Psoas muscle (tissue), 8 donors: Measurements from ENCODE around the gene IGSF9. TPM values are rescaled to one million over a fixed set of nuclear protein-coding genes. Genes with fewer than 3 reads are reported as not detected.

Experiments
- ATAC-seq, 4 donors: fragments of 200-7000 bp; cut with Tn5 transposase; one replicate each; pipeline ENCODE4 v1.9.1; 2020; ENCODE audit warnings: moderate library complexity in 3 of 4, mild to moderate bottlenecking in 2 of 4
- DNase-seq, 2 donors: peaks; one replicate each; pipeline ENCODE4 v3.0.0-alpha.2; 2020
- H3K27ac ChIP-seq: fragments of 200-600 bp; one replicate; pipeline ENCODE4 v1.8.0; 2022
- H3K27me3 ChIP-seq, 3 donors: fragments of 200-600 bp in 1 of 3; one replicate each; pipeline versions ENCODE4 v1.6.1 to v1.8.0; 2013 to 2022; ENCODE audit warnings: low read length in 2 of 3, mild to moderate bottlenecking in 2 of 3, moderate library complexity in 1 of 3; ENCODE audit not compliant: insufficient read depth in 3 of 3
- H3K36me3 ChIP-seq, 2 donors: fragments of 200-600 bp in 1 of 2; one replicate each; pipeline versions ENCODE4 v1.6.1 to v1.8.0; 2013 to 2022; ENCODE audit warnings: low read depth in 1 of 2, mild to moderate bottlenecking in 1 of 2, moderate library complexity in 1 of 2; ENCODE audit not compliant: insufficient read depth in 1 of 2
- H3K4me1 ChIP-seq: fragments of 200-600 bp; one replicate; pipeline ENCODE4 v1.8.0; 2022
- H3K4me3 ChIP-seq: fragments of 200-600 bp; one replicate; pipeline ENCODE4 v1.8.0; 2022; ENCODE audit warnings: mild to moderate bottlenecking
- H3K9me3 ChIP-seq: fragments of 200-600 bp; one replicate; pipeline ENCODE4 v1.8.0; 2022
- CTCF ChIP-seq: fragments of 200-600 bp; IDR thresholded peaks from one replicate; pipeline ENCODE4 v1.8.0; 2022; ENCODE audit warnings: antibody characterized with exemption
- WGBS, 3 donors: extraction: QIAGEN DNeasy Blood & Tissue Kit; methylation state at CpG; one replicate each; pipeline versions ENCODE4 v1.1.6 to v1.1.7; 2013; 5-methylcytosine and 5-hydroxymethylcytosine counted together
- intact Hi-C, 2 donors: fragments of 100-400 bp; cut with DNase I; formaldehyde crosslinking; loops; one replicate each; pipeline versions ENCODE4 v1.11.0 to v1.14.2; 2022
- polyA plus RNA-seq, 3 donors: library from polyadenylated mRNA; stranded (reverse); fragments of 200-250 nt; gene quantifications; one replicate each; pipeline ENCODE4 v1.2.3, GENCODE V29; 2013
- total RNA-seq, 4 donors: library from RNA; stranded (reverse); fragmentation: NEBNext Ultra II Directional in 2 of 4; extraction: Animal tissue kit (Norgen Biotek cat#: 25700) in 2 of 4; gene quantifications; one replicate each; pipeline versions ENCODE4 v1.2.1 to v1.2.4, GENCODE V29; 2021 to 2023
- donor health status: healthy with polysubstance abuse.
- donor health status: DM: no; HTN: no; CAD: no; lungs with moderate emphysema.
- donor health status: Bipolar disorder and iron deficiency.
- donor health status: healthy.
- donor health status: DM: yes; HTN: yes; CAD: no.
- donor health status: DM: no; HTN: no; CAD: no.
- donor health status: DM: no; HTN: no; CAD: no.
- donor health status: DM: yes; HTN: yes; CAD: no.

Gene IGSF9
- total and polyA plus RNA-seq, 7 donors, result 0.01 TPM; not detected in 5

DNA sequence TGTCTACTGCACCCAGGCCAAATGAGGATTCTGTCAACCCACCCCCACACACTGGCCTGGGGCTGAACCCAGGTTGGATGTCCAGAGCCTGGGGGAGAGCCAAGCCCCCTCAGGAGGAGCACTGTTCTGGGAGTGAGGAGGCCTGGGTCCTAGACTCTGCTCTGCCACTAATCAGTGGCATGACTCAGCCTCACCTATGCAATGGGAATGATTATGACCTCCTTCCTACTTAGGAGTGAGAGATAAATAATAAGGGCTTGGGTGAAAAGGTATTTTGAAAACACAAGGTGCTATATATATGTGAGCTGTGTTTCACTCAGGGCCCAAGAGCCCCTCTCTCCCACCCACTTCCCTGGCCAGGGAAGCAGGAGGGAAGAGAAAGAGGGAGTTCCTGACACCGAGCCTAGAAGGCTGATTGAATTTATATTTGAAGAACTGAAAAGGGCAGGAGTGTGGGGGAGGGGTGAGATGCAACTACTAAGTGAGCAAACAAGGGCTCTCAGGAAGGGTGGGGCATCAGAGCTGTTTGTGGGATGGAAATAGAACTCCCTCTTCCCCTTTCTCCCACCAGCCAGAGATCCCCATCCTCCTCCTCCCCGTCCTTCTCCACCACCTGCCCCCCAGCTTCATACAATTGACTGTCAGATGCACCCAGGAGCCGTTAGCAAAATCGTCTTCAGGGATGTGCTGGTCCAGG, 8.2 kb downstream of the IGSF9 start:
- Histone ChIP-seq H3K4me1 (no peaks in the 10 kb centered on the region), H3K9me3 (no peaks in the 10 kb centered on the region), H3K36me3 (no peaks in the 10 kb centered on the region), H3K4me3 (no peak overlapping the region), H3K27ac (no peak overlapping the region), H3K27me3 (peaks cover 0 to 11% (median 4%) of the 10 kb centered on the region in 3 donors)
- ATAC-seq (peak in 1 of 4 donors; percentile 17), DNase-seq (no peak)
- intact Hi-C loops, result loop anchor here in 1 of 2 donors (2.0 kb wide), 1 partner anchor 70 kb away; no protein-coding TSS in a partner anchor
- WGBS, 3 donors, result 36 to 60% (median 49%) methylated on average over 3 to 4 of the region's 4 CpGs
- no peak for TF ChIP-seq CTCF

GRCh38 chr1:159936273-159936904, 9.0 kb downstream of the IGSF9 start:
- peaks cover 0 to 5% (median 2%) of the 10 kb centered on the region in 3 donors for H3K27me3 ChIP-seq

GRCh38 chr1:159935719-159936272, 9.6 kb downstream of the IGSF9 start:
- Histone ChIP-seq H3K4me1 (no peaks in the 10 kb centered on the region), H3K4me3 (no peak overlapping the region), H3K27me3 (peaks cover 0 to 5% (median under 1%) of the 10 kb centered on the region in 3 donors), H3K36me3 (no peaks in the 10 kb centered on the region), H3K9me3 (no peaks in the 10 kb centered on the region), H3K27ac (no peak overlapping the region)
- DNase-seq, result no peak
- intact Hi-C loops, result loop anchor here (1.0 to 2.0 kb wide), 2 partner anchors 71 to 73 kb away; no protein-coding TSS in a partner anchor
- no peak for TF ChIP-seq CTCF
- ATAC-seq, result no peak
- 59 to 70% (median 64%) methylated on average over 4 of the region's 4 CpGs for WGBS, 3 donors

More at GRCh38 chr1:159936273-159936904, 9.0 kb downstream of the IGSF9 start:
- Histone ChIP-seq H3K4me1 (no peaks in the 10 kb centered on the region), H3K4me3 (no peak overlapping the region), H3K27ac (no peak overlapping the region), H3K36me3 (no peaks in the 10 kb centered on the region), H3K9me3 (no peaks in the 10 kb centered on the region)
- ATAC-seq (peak; percentile 61 to 88 (median 78)), DNase-seq (peak; percentile 66 to 77)
- TF ChIP-seq CTCF, result peak; percentile 99
- intact Hi-C loops, result loop anchor here (1.0 to 2.0 kb wide), 2 partner anchors 70 to 72 kb away; no protein-coding TSS in a partner anchor
- 32 to 44% (median 34%) methylated on average over 12 to 16 of the region's 16 CpGs for WGBS, 3 donors

- Histone ChIP-seq H3K36me3 (no peaks in the 10 kb centered on the region), H3K27me3 (peaks cover 0 to 5% (median 0%) of the 10 kb centered on the region in 3 donors), H3K4me1 (no peaks in the 10 kb centered on the region), H3K9me3 (no peaks in the 10 kb centered on the region), H3K4me3 (no peak overlapping the region), H3K27ac (no peak overlapping the region)
- DNase-seq (no peak), ATAC-seq (no peak)
- TF ChIP-seq CTCF, result no peak
- whole genome bisulfite sequencing, 3 donors, result 88 to 92% (median 91%) methylated on average over 11 of the region's 11 CpGs
- intact Hi-C loops, result no loop called here
Measured at GRCh38 chr1:159935305-159935704, 10.1 kb downstream of the IGSF9 start.
